H1 (cell line): ENCODE data around the gene FKRP. TPM values are rescaled to one million over a fixed set of nuclear protein-coding genes. Genes with fewer than 3 reads are reported as not detected.

Experiments used
- CTCF ChIA-PET: fragments of 300-600 bp; sonication (Branson Sonifier 250); formaldehyde crosslinking; loops from one replicate; lab custom pipeline; 2021; ENCODE audit not compliant: partially characterized antibody; lab: Charles Lee
- POLR2A ChIA-PET: fragments of 300-600 bp; sonication (Branson Sonifier 250); formaldehyde crosslinking; loops from one replicate; lab custom pipeline; 2021; ENCODE audit warnings: inconsistent platforms; ENCODE audit not compliant: partially characterized antibody; lab: Charles Lee
- DNase-seq, 2 experiments: peaks; one replicate each; pipeline versions ENCODE4 v3.0.0 to v3.0.0-alpha.2; 2010 to 2022; ENCODE audit warnings: low spot score in 2 of 2, low read depth in 1 of 2, mixed read lengths in 1 of 2
- FAIRE-seq: peaks from 2 replicates; lab custom pipeline; 2011; peaks lifted over from hg19 to GRCh38; lab: Jason Lieb, UNC
- H2AFZ ChIP-seq: 2 replicates; pipeline ENCODE4 v1.8.1; 2012; ENCODE audit warnings: low read length, inconsistent platforms
- H2AK5ac ChIP-seq: 2 replicates; pipeline ENCODE4 v1.6.1; 2013; ENCODE audit warnings: low read depth, low read length
- H2BK120ac ChIP-seq: replicated peaks from 2 replicates; pipeline ENCODE3; 2013; ENCODE audit warnings: low read depth, low read length, inconsistent platforms
- H2BK12ac ChIP-seq: 2 replicates; pipeline ENCODE4 v1.6.1; 2013; ENCODE audit warnings: low read depth, low read length
- H2BK15ac ChIP-seq: 2 replicates; pipeline ENCODE4 v1.6.1; 2013; ENCODE audit warnings: low read length
- H2BK20ac ChIP-seq: 2 replicates; pipeline ENCODE4 v1.6.1; 2013; ENCODE audit warnings: low read length
- H2BK5ac ChIP-seq: 2 replicates; pipeline ENCODE4 v1.6.1; 2013; ENCODE audit warnings: low read depth, low read length
- H3K14ac ChIP-seq: 2 replicates; pipeline ENCODE4 v1.6.1; 2013; ENCODE audit warnings: inconsistent platforms; ENCODE audit not compliant: insufficient read length
- H3K18ac ChIP-seq: 2 replicates; pipeline ENCODE4 v1.6.1; 2013; ENCODE audit warnings: low read length; ENCODE audit errors: extremely low read depth
- H3K23ac ChIP-seq: 2 replicates; pipeline ENCODE4 v1.6.1; 2013; ENCODE audit warnings: inconsistent platforms; ENCODE audit not compliant: insufficient read length
- H3K23me2 ChIP-seq: 2 replicates; pipeline ENCODE4 v1.6.1; 2013; ENCODE audit warnings: low read depth, low read length
- H3K27ac ChIP-seq: 2 replicates; pipeline ENCODE4 v1.6.1; 2011; ENCODE audit warnings: low read depth, low read length, inconsistent platforms
- H3K27me3 ChIP-seq, 4 experiments: replicated peaks in 1 of 4; 1 replicate in 1 of 4; 2 replicates in 3 of 4; pipeline versions ENCODE4 v1.6.1 to v1.8.1; 2011 to 2013; ENCODE audit warnings: low read length in 3 of 4, mild to moderate bottlenecking in 3 of 4, inconsistent platforms in 2 of 4, mixed read lengths in 2 of 4, moderate library complexity in 1 of 4; ENCODE audit not compliant: control insufficient read depth in 3 of 4, insufficient read depth in 3 of 4; ENCODE audit errors: extremely low read depth in 1 of 4
- H3K36me3 ChIP-seq, 4 experiments: 2 replicates each; pipeline versions ENCODE4 v1.6.1 to v1.8.1; 2011 to 2013; ENCODE audit warnings: mild to moderate bottlenecking in 4 of 4, low read length in 3 of 4, moderate library complexity in 2 of 4, control low read depth in 1 of 4, inconsistent platforms in 1 of 4; ENCODE audit not compliant: insufficient read depth in 4 of 4, control insufficient read depth in 2 of 4
- H3K4ac ChIP-seq: replicated peaks from 2 replicates; pipeline ENCODE3; 2013; ENCODE audit warnings: low read length, low read depth, mixed read lengths, inconsistent platforms; ENCODE audit not compliant: insufficient read length
- H3K4me1 ChIP-seq, 4 experiments: replicated peaks in 1 of 4; 1 replicate in 1 of 4; 2 replicates in 3 of 4; pipeline versions ENCODE4 v1.6.1 to v1.8.1; 2011 to 2013; ENCODE audit warnings: low read length in 3 of 4, inconsistent platforms in 2 of 4, mixed read lengths in 1 of 4; ENCODE audit not compliant: insufficient read depth in 4 of 4, control insufficient read depth in 3 of 4
- H3K4me2 ChIP-seq, 2 experiments: 2 replicates each; pipeline versions ENCODE4 v1.6.1 to v1.8.1; 2011 to 2013; ENCODE audit warnings: low read depth in 2 of 2, low read length in 2 of 2, control low read depth in 1 of 2, inconsistent platforms in 1 of 2, mild to moderate bottlenecking in 1 of 2; ENCODE audit not compliant: insufficient read depth in 1 of 2
- H3K4me3 ChIP-seq, 4 experiments: fragments of 200-600, 300-600 bp in 1 of 4; sonication (generic), shearing (Covaris generic), sonication (Bioruptor Twin) in 1 of 4; 2 replicates each; pipeline versions ENCODE4 v1.5.1 to v1.8.1; 2011 to 2016; ENCODE audit warnings: low read length in 4 of 4, low read depth in 3 of 4, control low read depth in 2 of 4, inconsistent platforms in 2 of 4, mild to moderate bottlenecking in 2 of 4, mixed read lengths in 1 of 4, moderate library complexity in 1 of 4; ENCODE audit not compliant: insufficient read depth in 2 of 4; ENCODE audit errors: extremely low read depth in 1 of 4
- H3K56ac ChIP-seq: replicated peaks from 2 replicates; pipeline ENCODE3; 2013; ENCODE audit warnings: low read depth, mild to moderate bottlenecking, mixed read lengths, low read length, inconsistent platforms; ENCODE audit not compliant: insufficient read length
- H3K79me1 ChIP-seq: 2 replicates; pipeline ENCODE4 v1.6.1; 2013; ENCODE audit warnings: low read depth, low read length, control low read depth
- H3K79me2 ChIP-seq, 2 experiments: 2 replicates each; pipeline versions ENCODE4 v1.6.1 to v1.8.1; 2012 to 2013; ENCODE audit warnings: low read length in 2 of 2, mild to moderate bottlenecking in 2 of 2, inconsistent platforms in 1 of 2; ENCODE audit not compliant: insufficient read depth in 2 of 2, control insufficient read depth in 1 of 2
- H3K9ac ChIP-seq, 4 experiments: replicated peaks in 1 of 4; 1 replicate in 1 of 4; 2 replicates in 3 of 4; pipeline versions ENCODE4 v1.6.1 to v1.8.1; 2011 to 2013; ENCODE audit warnings: low read depth in 3 of 4, low read length in 3 of 4, control low read depth in 2 of 4, mild to moderate bottlenecking in 2 of 4, moderate library complexity in 2 of 4, inconsistent platforms in 1 of 4; ENCODE audit errors: extremely low read depth in 1 of 4
- H3K9me3 ChIP-seq, 2 experiments: 2 replicates each; pipeline versions ENCODE4 v1.6.1 to v1.8.1; 2012 to 2013; ENCODE audit warnings: mild to moderate bottlenecking in 2 of 2, moderate library complexity in 2 of 2, control low read depth in 1 of 2, inconsistent platforms in 1 of 2, low read depth in 1 of 2, low read length in 1 of 2, mixed read lengths in 1 of 2; ENCODE audit not compliant: insufficient read depth in 2 of 2
- H4K20me1 ChIP-seq, 2 experiments: replicated peaks in 1 of 2; 2 replicates each; pipeline versions ENCODE3 to v1.8.1; 2011 to 2013; ENCODE audit warnings: inconsistent platforms in 2 of 2, low read length in 2 of 2, mild to moderate bottlenecking in 1 of 2; ENCODE audit not compliant: insufficient read depth in 2 of 2, control insufficient read depth in 1 of 2
- H4K5ac ChIP-seq: 2 replicates; pipeline ENCODE4 v1.6.1; 2013; ENCODE audit warnings: low read length, low read depth, mixed read lengths, inconsistent platforms; ENCODE audit not compliant: insufficient read length
- H4K8ac ChIP-seq: 2 replicates; pipeline ENCODE4 v1.8.0; 2013; ENCODE audit warnings: mild to moderate bottlenecking, moderate library complexity, low read length, inconsistent platforms; ENCODE audit not compliant: insufficient read depth; ENCODE audit errors: extremely low read depth
- H4K91ac ChIP-seq: replicated peaks from 2 replicates; pipeline ENCODE3; 2013; ENCODE audit warnings: low read length, mixed read lengths, inconsistent platforms; ENCODE audit not compliant: insufficient read length
- CTCF ChIP-seq, 3 experiments: IDR thresholded peaks; 1 replicate in 2 of 3; 2 replicates in 1 of 3; pipeline versions ENCODE4 v1.5.1 to v1.6.1; 2011; ENCODE audit warnings: low read length in 3 of 3, mild to moderate bottlenecking in 3 of 3, inconsistent platforms in 2 of 3, low read depth in 1 of 3, moderate library complexity in 1 of 3; ENCODE audit not compliant: insufficient read depth in 1 of 3; ENCODE audit errors: control extremely low read depth in 1 of 3
- JUN ChIP-seq: IDR thresholded peaks from 2 replicates; pipeline ENCODE4 v1.6.1; 2011; ENCODE audit warnings: low read depth, mild to moderate bottlenecking, improper control_type of control experiment, low read length
- NANOG ChIP-seq: IDR thresholded peaks from 2 replicates; pipeline ENCODE4 v1.6.1; 2011; ENCODE audit warnings: low read length, low read depth, mild to moderate bottlenecking, inconsistent platforms; ENCODE audit not compliant: insufficient read depth, poor library complexity, severe bottlenecking
- POLR2A ChIP-seq, 2 experiments: IDR thresholded peaks; 1 replicate in 1 of 2; 2 replicates in 1 of 2; pipeline ENCODE4 v1.6.1; 2011; ENCODE audit warnings: low read depth in 2 of 2, low read length in 2 of 2, mild to moderate bottlenecking in 2 of 2; ENCODE audit errors: control extremely low read depth in 1 of 2
- RAD21 ChIP-seq, 2 experiments: IDR thresholded peaks in 1 of 2; conservative IDR thresholded peaks in 1 of 2; 2 replicates each; pipeline ENCODE4 v1.6.1; 2011; ENCODE audit warnings: low read depth in 2 of 2, low read length in 2 of 2, improper control_type of control experiment in 1 of 2, inconsistent platforms in 1 of 2, mild to moderate bottlenecking in 1 of 2, moderate library complexity in 1 of 2
- RNF2 ChIP-seq: fragments of 200-900, 300-1000 bp; sonication (generic); IDR thresholded peaks from 2 replicates; pipeline ENCODE4 v1.7.1; 2016; ENCODE audit warnings: borderline replicate concordance, low read depth, mild to moderate bottlenecking, antibody characterized with exemption, low read length; ENCODE audit not compliant: poor library complexity, severe bottlenecking; ENCODE audit errors: missing control alignments
- SP1 ChIP-seq: IDR thresholded peaks from 2 replicates; pipeline ENCODE4 v1.6.1; 2011; ENCODE audit warnings: low read depth, low read length
- SUZ12 ChIP-seq: fragments of 200-600 bp; sonication (generic); IDR thresholded peaks from 2 replicates; pipeline ENCODE4 v1.6.1; 2012; ENCODE audit warnings: mild to moderate bottlenecking, inconsistent platforms, low read length, moderate library complexity, mixed read lengths
- TCF12 ChIP-seq: IDR thresholded peaks from 2 replicates; pipeline ENCODE4 v1.6.1; 2011; ENCODE audit warnings: low read depth, mild to moderate bottlenecking, low read length
- WGBS, 2 experiments: shearing (Covaris generic) in 1 of 2; methylation state at CpG; one replicate each; pipeline versions ENCODE4 v1.1.6 to v1.1.7; 2013 to 2015; ENCODE audit warnings: low lambda C conversion rate in 2 of 2, mixed read lengths in 2 of 2, inconsistent platforms in 1 of 2, low coverage in 1 of 2, missing lambda C conversion rate in 1 of 2; ENCODE audit not compliant: insufficient replicate concordance in 2 of 2, insufficient coverage in 1 of 2, insufficient read length in 1 of 2; ENCODE audit errors: extremely low coverage in 1 of 2, missing lambda C conversion rate in 1 of 2; 5-methylcytosine and 5-hydroxymethylcytosine counted together
- polyA plus RNA-seq, 7 experiments: library from polyadenylated mRNA; depleted of rRNA in 3 of 7; stranded (reverse) in 5 of 7; unstranded in 2 of 7; fragments of >200 nt in 5 of 7; fragments of 200-250 nt in 2 of 7; gene quantifications; 1 replicate in 5 of 7; 2 replicates in 1 of 7; 4 replicates in 1 of 7; pipeline versions ENCODE4 v1.2.1 to v1.2.3, GENCODE V29; 2011 to 2013; ENCODE audit warnings: missing spikeins in 2 of 7, mixed read lengths in 2 of 7
- total RNA-seq: library from RNA; stranded (reverse); fragmentation: NEBNext Ultra II Directional; extraction: Animal tissue kit (Norgen Biotek cat#: 25700); gene quantifications from 2 replicates; pipeline ENCODE4 v1.2.1, GENCODE V29; 2021

The FKRP gene
- total and polyA plus RNA-seq, 2 of the 8 experiments (the other 6 are each of a cell fraction or from before 2014, with no cell fraction given): 17.1 to 24.4 TPM

GRCh38 chr19:46726971-46727501, 18.8 kb upstream of the FKRP start:
- no peaks in the 10 kb centered on the region for H3K27me3 ChIP-seq
- no peaks in the 10 kb centered on the region for H3K9me3 ChIP-seq
- FAIRE-seq (no peak), DNase-seq (no peak)
- H3K4ac ChIP-seq: no peak overlapping the region
- TF ChIP-seq CTCF (IDR thresholded peaks at IDR 0.05; ENCODE audit: control extremely low read depth in 1 of 3, insufficient read depth in 1 of 3, low read depth in 1 of 3, low read length in 3 of 3) (no peak), TCF12 (no peak), NANOG (no peak), SP1 (no peak), JUN (no peak), POLR2A (IDR thresholded peaks at IDR 0.05; ENCODE audit: control extremely low read depth in 1 of 2, low read depth in 2 of 2, low read length in 2 of 2) (no peak), RNF2 (no peak), RAD21 (IDR thresholded peaks at IDR 0.05 in 1 of 2, conservative IDR thresholded peaks at IDR 0.05 in 1 of 2; ENCODE audit: low read depth in 2 of 2, low read length in 2 of 2) (no peak), SUZ12 (no peak)
- H3K36me3 ChIP-seq: peaks cover 35 to 75% (median 64%) of the 10 kb centered on the region in 4 experiments
- WGBS, 2 experiments: 92% methylated on average over 11 of the region's 14 CpGs; no CpG with 5 or more reads in 1 of the 2 experiments
- H4K8ac ChIP-seq: peak overlapping the region; percentile 75; the same call in 1 of the 2 replicates
- no peak overlapping the region for H2BK12ac ChIP-seq
- peaks cover 0 to 9% of the 10 kb centered on the region in 2 experiments; a peak in 1 of 4 replicates for H3K79me2 ChIP-seq
- H2AFZ ChIP-seq: no peak overlapping the region
- no peak overlapping the region for H3K18ac ChIP-seq
- H3K23ac ChIP-seq: no peak overlapping the region
- H3K23me2 ChIP-seq: no peaks in the 10 kb centered on the region
- peaks cover 23 to 49% of the 10 kb centered on the region in 2 experiments for H4K20me1 ChIP-seq
- peak overlapping the region; percentile 32; the same call in 1 of the 2 replicates for H3K27ac ChIP-seq
- no peak overlapping the region for H2BK120ac ChIP-seq
- H3K14ac ChIP-seq: no peak overlapping the region
- peaks cover 8% of the 10 kb centered on the region for H3K79me1 ChIP-seq
- no peak overlapping the region for H2BK15ac ChIP-seq
- ChIA-PET CTCF (interaction anchor here (1.0 to 15.8 kb wide), 5 partner anchors 14 to 43 kb away, joined by 4 to 188 read pairs (median 46); no protein-coding TSS in a partner anchor), POLR2A (interaction anchor here (1.1 to 3.3 kb wide), 2 partner anchors 11 to 16 kb away, joined by 3 to 12 read pairs; partner anchors contain the start of gene PRKD2)
- no peak overlapping the region for H3K56ac ChIP-seq
- H2BK5ac ChIP-seq: no peak overlapping the region
- H3K9ac ChIP-seq: no peak overlapping the region
- H2BK20ac ChIP-seq: no peak overlapping the region
- peaks cover 0 to 3% (median 0%) of the 10 kb centered on the region in 4 experiments; a peak in 4 of 7 replicates for H3K4me1 ChIP-seq
- no peak overlapping the region for H4K91ac ChIP-seq
- H3K4me3 ChIP-seq: no peak overlapping the region
- H4K5ac ChIP-seq: no peak overlapping the region
- no peak overlapping the region for H2AK5ac ChIP-seq
- no peak overlapping the region for H3K4me2 ChIP-seq
